SH-SY5Y (cell line): ENCODE data around the gene KRTAP5-9.

ENCODE experiments used
- GATA2 ChIP-seq: IDR thresholded peaks from 2 replicates; pipeline ENCODE4 v1.6.1; 2011; ENCODE audit warnings: mild to moderate bottlenecking, low read depth, low read length
- GATA3 ChIP-seq: IDR thresholded peaks from 2 replicates; pipeline ENCODE4 v1.6.1; 2011; ENCODE audit warnings: low read depth, mild to moderate bottlenecking, low read length, moderate library complexity

DNA sequence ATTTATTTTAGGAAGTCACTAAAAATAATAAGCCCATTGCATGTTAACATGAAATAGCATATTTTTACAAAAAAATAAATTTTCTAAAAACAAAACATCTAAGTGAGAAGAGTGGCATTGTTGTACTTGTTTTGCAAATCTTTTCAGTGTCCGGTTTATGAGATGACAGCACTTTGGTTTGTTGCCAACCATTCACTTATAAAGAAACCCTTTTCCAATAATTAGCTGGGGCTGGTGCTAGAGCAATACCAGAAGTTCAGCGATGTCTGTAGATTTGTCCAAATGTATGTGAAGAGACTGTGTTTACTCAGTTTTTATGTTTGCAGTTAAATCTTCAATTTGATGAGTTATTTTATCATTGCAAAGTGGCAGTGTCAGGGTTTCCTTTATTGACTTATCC, 43.2 kb upstream of the KRTAP5-9 start:
- TF ChIP-seq GATA2 (no peak), GATA3 (no peak)
